H9 (cell line): ENCODE results near the gene KAZN. TPM values are rescaled to one million over a fixed set of nuclear protein-coding genes. Genes with fewer than 3 reads are reported as not detected.
A peak's percentile ranks its signal among the peaks of the same experiment; 100 is the strongest.

ENCODE experiments used
- DNase-seq: peaks from one replicate; pipeline ENCODE4 v3.0.0-alpha.2; 2017
- H2AFZ ChIP-seq: one replicate; pipeline ENCODE4 v1.6.1; 2013; ENCODE audit warnings: mild to moderate bottlenecking, low read length, control low read depth, moderate library complexity
- H2AK5ac ChIP-seq: 2 replicates; pipeline ENCODE4 v1.6.1; 2013; ENCODE audit warnings: low read length, control low read depth, mixed read lengths; ENCODE audit not compliant: insufficient read length
- H2BK120ac ChIP-seq: one replicate; pipeline ENCODE4 v1.6.1; 2013; ENCODE audit warnings: low read depth, mild to moderate bottlenecking, low read length, control low read depth, inconsistent platforms; ENCODE audit not compliant: poor library complexity, severe bottlenecking
- H2BK12ac ChIP-seq: 2 replicates; pipeline ENCODE4 v1.6.1; 2013; ENCODE audit warnings: low read length, control low read depth, mixed read lengths, low read depth; ENCODE audit not compliant: insufficient read length
- H2BK15ac ChIP-seq: 2 replicates; pipeline ENCODE4 v1.6.1; 2013; ENCODE audit warnings: low read depth, low read length, control low read depth
- H2BK20ac ChIP-seq: one replicate; pipeline ENCODE4 v1.6.1; 2013; ENCODE audit warnings: low read depth, mild to moderate bottlenecking, low read length, control low read depth, inconsistent platforms; ENCODE audit not compliant: poor library complexity, severe bottlenecking
- H2BK5ac ChIP-seq: 2 replicates; pipeline ENCODE4 v1.6.1; 2013; ENCODE audit warnings: low read length, control low read depth, mixed read lengths; ENCODE audit not compliant: insufficient read length
- H3K14ac ChIP-seq: 2 replicates; pipeline ENCODE4 v1.6.1; 2013; ENCODE audit warnings: low read length, control low read depth; ENCODE audit not compliant: insufficient read depth
- H3K18ac ChIP-seq: 2 replicates; pipeline ENCODE4 v1.6.1; 2013; ENCODE audit warnings: low read depth, mild to moderate bottlenecking, mixed read lengths, low read length, control low read depth; ENCODE audit not compliant: insufficient read length
- H3K23ac ChIP-seq: 2 replicates; pipeline ENCODE4 v1.6.1; 2013; ENCODE audit warnings: low read length, control low read depth, mixed read lengths, low read depth; ENCODE audit not compliant: insufficient read length
- H3K23me2 ChIP-seq: 2 replicates; pipeline ENCODE4 v1.6.1; 2013; ENCODE audit warnings: low read depth, mild to moderate bottlenecking, mixed read lengths, low read length, control low read depth; ENCODE audit not compliant: insufficient read length, poor library complexity, severe bottlenecking
- H3K27ac ChIP-seq: 2 replicates; pipeline ENCODE4 v1.5.1; 2013; ENCODE audit warnings: low read length, control low read depth, mixed read lengths, low read depth; ENCODE audit not compliant: insufficient read length
- H3K27me3 ChIP-seq: 2 replicates; pipeline ENCODE4 v1.6.1; 2013; ENCODE audit warnings: low read length, control low read depth, inconsistent platforms; ENCODE audit not compliant: insufficient read depth
- H3K4ac ChIP-seq: 2 replicates; pipeline ENCODE4 v1.6.1; 2013; ENCODE audit warnings: low read depth, mild to moderate bottlenecking, control low read depth, inconsistent platforms, low read length, moderate library complexity
- H3K4me1 ChIP-seq: 2 replicates; pipeline ENCODE4 v1.6.1; 2013; ENCODE audit warnings: low read length, control low read depth, inconsistent platforms; ENCODE audit not compliant: insufficient read depth
- H3K4me2 ChIP-seq: 2 replicates; pipeline ENCODE4 v1.6.1; 2013; ENCODE audit warnings: low read length, control low read depth, mixed read lengths; ENCODE audit not compliant: insufficient read length, insufficient read depth
- H3K56ac ChIP-seq: 2 replicates; pipeline ENCODE4 v1.6.1; 2013; ENCODE audit warnings: low read depth, mild to moderate bottlenecking, mixed read lengths, low read length, control low read depth; ENCODE audit not compliant: insufficient read length
- H3K79me1 ChIP-seq: 2 replicates; pipeline ENCODE4 v1.6.1; 2013; ENCODE audit warnings: low read depth, mild to moderate bottlenecking, moderate library complexity, low read length, control low read depth, inconsistent platforms; ENCODE audit not compliant: insufficient read depth, poor library complexity, severe bottlenecking
- H3K79me2 ChIP-seq: 2 replicates; pipeline ENCODE4 v1.6.1; 2013; ENCODE audit warnings: low read length, control low read depth, inconsistent platforms; ENCODE audit not compliant: insufficient read depth
- H3K9ac ChIP-seq: 2 replicates; pipeline ENCODE4 v1.6.1; 2013; ENCODE audit warnings: low read length, control low read depth, mixed read lengths; ENCODE audit not compliant: insufficient read length; ENCODE audit errors: extremely low read depth
- H3K9me3 ChIP-seq: one replicate; pipeline ENCODE4 v1.6.1; 2013; ENCODE audit warnings: low read depth, low read length, inconsistent platforms; ENCODE audit not compliant: control insufficient read depth
- H3T11ph ChIP-seq: one replicate; pipeline ENCODE4 v1.6.1; 2013; ENCODE audit warnings: mild to moderate bottlenecking, low read length, control low read depth, inconsistent platforms
- H4K20me1 ChIP-seq: one replicate; pipeline ENCODE4 v1.6.1; 2013; ENCODE audit not compliant: control insufficient read depth, insufficient read length, insufficient read depth
- H4K5ac ChIP-seq: 2 replicates; pipeline ENCODE4 v1.6.1; 2013; ENCODE audit warnings: low read depth, mild to moderate bottlenecking, mixed read lengths, low read length, control low read depth; ENCODE audit not compliant: insufficient read length
- H4K8ac ChIP-seq: replicated peaks from 2 replicates; pipeline ENCODE4 v1.6.1; 2013; ENCODE audit warnings: low read length, control low read depth, mixed read lengths, low read depth; ENCODE audit not compliant: insufficient read length
- H4K91ac ChIP-seq: 2 replicates; pipeline ENCODE4 v1.6.1; 2013; ENCODE audit warnings: low read depth, mild to moderate bottlenecking, moderate library complexity, mixed read lengths, low read length, control low read depth; ENCODE audit not compliant: insufficient read length
- H3K27ac Mint-ChIP-seq, 3 experiments: 2 replicates in 2 of 3; 3 replicates in 1 of 3; pipeline ENCODE4 v1.8.0; 2020 to 2021; ENCODE audit warnings: mixed read lengths in 3 of 3, mild to moderate bottlenecking in 1 of 3, moderate library complexity in 1 of 3
- H3K27me3 Mint-ChIP-seq: 2 replicates; pipeline ENCODE4 v1.8.0; 2021; ENCODE audit warnings: low read depth, mild to moderate bottlenecking, moderate library complexity, mixed read lengths
- H3K36me3 Mint-ChIP-seq, 3 experiments: 2 replicates in 2 of 3; 3 replicates in 1 of 3; pipeline ENCODE4 v1.8.0; 2020 to 2021; ENCODE audit warnings: low read depth in 3 of 3, mixed read lengths in 3 of 3; ENCODE audit not compliant: insufficient read depth in 1 of 3
- H3K4me1 Mint-ChIP-seq, 2 experiments: 2 replicates each; pipeline ENCODE4 v1.8.0; 2020; ENCODE audit warnings: mixed read lengths in 2 of 2
- H3K4me3 Mint-ChIP-seq, 2 experiments: 2 replicates in 1 of 2; 3 replicates in 1 of 2; pipeline ENCODE4 v1.8.0; 2020 to 2021; ENCODE audit warnings: mild to moderate bottlenecking in 2 of 2, mixed read lengths in 2 of 2, moderate library complexity in 1 of 2
- H3K9me3 Mint-ChIP-seq, 2 experiments: 2 replicates in 1 of 2; 3 replicates in 1 of 2; pipeline ENCODE4 v1.8.0; 2020; ENCODE audit warnings: mild to moderate bottlenecking in 2 of 2, mixed read lengths in 2 of 2, moderate library complexity in 1 of 2
- CTCF ChIP-seq: fragments of 200-600 bp; sonication (generic); conservative IDR thresholded peaks from 3 replicates; pipeline ENCODE4 v1.8.0; 2021; ENCODE audit warnings: antibody characterized with exemption, mild to moderate bottlenecking
- WGBS: extraction: QIAGEN DNeasy Blood & Tissue Kit; methylation state at CpG from one replicate; pipeline ENCODE4 v1.1.7; 2013; ENCODE audit warnings: missing lambda C conversion rate, low lambda C conversion rate, mixed read lengths; ENCODE audit not compliant: insufficient read length; ENCODE audit errors: extremely low coverage; 5-methylcytosine and 5-hydroxymethylcytosine counted together
- total RNA-seq: library from RNA; stranded (reverse); gene quantifications from 2 replicates; pipeline ENCODE4 v1.2.1, GENCODE V29; 2021

The KAZN gene
- total RNA-seq, 1 experiment from 2014 or later: 7.6 TPM

- Histone ChIP-seq H2AK5ac (no peak overlapping the region), H3K14ac (0 out of 2 replicates have a peak overlapping the region, but pooled peaks have one; percentile 21), H3K56ac (no peak overlapping the region), H2BK5ac (no peak overlapping the region), H3K18ac (peak overlapping the region; percentile 34), H2BK20ac (no peak overlapping the region), H3K27ac (no peak overlapping the region), H2AFZ (no peak overlapping the region), H3K4ac (no peak overlapping the region; the same call in 1 of the 2 replicates), H3K4me1 (no peaks in the 10 kb centered on the region), H4K20me1 (no peaks in the 10 kb centered on the region), H3T11ph (no peak overlapping the region), H3K79me1 (no peaks in the 10 kb centered on the region), H4K91ac (no peak overlapping the region), H3K9me3 (no peaks in the 10 kb centered on the region), H3K23me2 (no peaks in the 10 kb centered on the region), H2BK15ac (no peak overlapping the region), H3K27me3 (no peaks in the 10 kb centered on the region), H3K9ac (no peak overlapping the region), H3K23ac (no peak overlapping the region), H2BK120ac (no peak overlapping the region), H4K5ac (no peak overlapping the region), H3K4me2 (no peak overlapping the region), H3K79me2 (no peaks in the 10 kb centered on the region), H4K8ac (no peak overlapping the region), H2BK12ac (no peak overlapping the region)
- no peak for DNase-seq
- Mint-ChIP-seq H3K4me3 (no peak overlapping the region), H3K4me1 (peaks cover 7 to 14% of the 10 kb centered on the region in 2 experiments), H3K36me3 (no peaks in the 10 kb centered on the region), H3K27me3 (peaks cover 2% of the 10 kb centered on the region; the same call in 1 of the 2 replicates), H3K27ac (peak overlapping the region in 1 of 3 experiments; percentile 30; a peak in 1 of 7 replicates), H3K9me3 (no peaks in the 10 kb centered on the region)
- no CpG with 5 or more reads among the region's 5 CpGs for WGBS
- TF ChIP-seq CTCF: no peak
Measured at GRCh38 chr1:14907416-14907815, 308.9 kb downstream of the KAZN start.
